HEK293 (cell line): Measurements from ENCODE around the gene KIF27.
"Not testable (repeated sequence)": the region's sequence is repeated elsewhere in the genome, so short reads cannot be mapped to it uniquely, and the experiment has no call there.

Source experiments
- KLF8 ChIP-seq: fragments of 450-650 bp; formaldehyde crosslinking; IDR thresholded peaks from 2 replicates; pipeline ENCODE4 v1.5.1; 2016; ENCODE audit warnings: missing biosample characterization, missing genetic modification characterization
- ZFP3 ChIP-seq: fragments of 450-650 bp; formaldehyde crosslinking; IDR thresholded peaks from 2 replicates; pipeline ENCODE4 v1.5.1; 2016; ENCODE audit warnings: low read depth, missing biosample characterization, missing genetic modification characterization
- ZFP69B ChIP-seq: fragments of 450-650 bp; formaldehyde crosslinking; IDR thresholded peaks from 2 replicates; pipeline ENCODE4 v1.5.1; 2016; ENCODE audit warnings: missing biosample characterization, missing genetic modification characterization
- TF ChIP-seq, protein P1 (sequence below): fragments of 450-650 bp; formaldehyde crosslinking; IDR thresholded peaks from 2 replicates; pipeline ENCODE4 v1.5.1; 2016; ENCODE audit warnings: missing biosample characterization, missing genetic modification characterization
- TF ChIP-seq, protein P2 (sequence below): fragments of 450-650 bp; formaldehyde crosslinking; IDR thresholded peaks from 2 replicates; pipeline ENCODE4 v1.5.1; 2016; ENCODE audit warnings: missing biosample characterization, missing genetic modification characterization
- TF ChIP-seq, protein P3 (sequence below): fragments of 450-650 bp; formaldehyde crosslinking; optimal IDR thresholded peaks from 2 replicates; pipeline ENCODE3; 2016; ENCODE audit warnings: missing biosample characterization, mild to moderate bottlenecking, missing genetic modification characterization
- TF ChIP-seq, protein P4 (sequence below): fragments of 450-650 bp; formaldehyde crosslinking; IDR thresholded peaks from 2 replicates; pipeline ENCODE4 v1.5.1; 2016; ENCODE audit warnings: missing biosample characterization, missing genetic modification characterization

DNA sequence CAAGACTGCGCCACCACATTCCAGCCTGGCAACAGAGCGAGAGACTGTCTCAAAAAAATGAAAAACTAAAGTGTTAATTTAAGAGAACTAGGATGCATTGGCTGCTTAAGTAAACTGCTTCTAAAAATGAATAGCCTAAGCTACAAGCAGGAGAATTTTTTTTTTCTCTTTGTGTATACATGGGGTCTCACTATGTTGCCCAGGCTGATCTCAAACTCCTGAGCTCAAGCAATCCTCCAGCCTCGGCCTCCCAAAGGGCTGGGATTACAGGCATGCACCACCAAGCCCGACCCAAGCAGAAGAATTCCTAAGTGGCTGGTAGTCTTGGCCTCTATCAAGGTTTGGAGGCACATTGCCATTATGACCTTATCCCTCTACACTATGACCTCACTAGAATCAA lies 106.1 kb downstream of the KIF27 start:
- TF ChIP-seq ZFP3; KLF8; ZFP69B (tag by site-specific recombination): not testable (repeated sequence)
- TF ChIP-seq, protein P1, sequence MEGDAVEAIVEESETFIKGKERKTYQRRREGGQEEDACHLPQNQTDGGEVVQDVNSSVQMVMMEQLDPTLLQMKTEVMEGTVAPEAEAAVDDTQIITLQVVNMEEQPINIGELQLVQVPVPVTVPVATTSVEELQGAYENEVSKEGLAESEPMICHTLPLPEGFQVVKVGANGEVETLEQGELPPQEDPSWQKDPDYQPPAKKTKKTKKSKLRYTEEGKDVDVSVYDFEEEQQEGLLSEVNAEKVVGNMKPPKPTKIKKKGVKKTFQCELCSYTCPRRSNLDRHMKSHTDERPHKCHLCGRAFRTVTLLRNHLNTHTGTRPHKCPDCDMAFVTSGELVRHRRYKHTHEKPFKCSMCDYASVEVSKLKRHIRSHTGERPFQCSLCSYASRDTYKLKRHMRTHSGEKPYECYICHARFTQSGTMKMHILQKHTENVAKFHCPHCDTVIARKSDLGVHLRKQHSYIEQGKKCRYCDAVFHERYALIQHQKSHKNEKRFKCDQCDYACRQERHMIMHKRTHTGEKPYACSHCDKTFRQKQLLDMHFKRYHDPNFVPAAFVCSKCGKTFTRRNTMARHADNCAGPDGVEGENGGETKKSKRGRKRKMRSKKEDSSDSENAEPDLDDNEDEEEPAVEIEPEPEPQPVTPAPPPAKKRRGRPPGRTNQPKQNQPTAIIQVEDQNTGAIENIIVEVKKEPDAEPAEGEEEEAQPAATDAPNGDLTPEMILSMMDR (tag by site-specific recombination): not testable (repeated sequence)
- TF ChIP-seq, protein P2, sequence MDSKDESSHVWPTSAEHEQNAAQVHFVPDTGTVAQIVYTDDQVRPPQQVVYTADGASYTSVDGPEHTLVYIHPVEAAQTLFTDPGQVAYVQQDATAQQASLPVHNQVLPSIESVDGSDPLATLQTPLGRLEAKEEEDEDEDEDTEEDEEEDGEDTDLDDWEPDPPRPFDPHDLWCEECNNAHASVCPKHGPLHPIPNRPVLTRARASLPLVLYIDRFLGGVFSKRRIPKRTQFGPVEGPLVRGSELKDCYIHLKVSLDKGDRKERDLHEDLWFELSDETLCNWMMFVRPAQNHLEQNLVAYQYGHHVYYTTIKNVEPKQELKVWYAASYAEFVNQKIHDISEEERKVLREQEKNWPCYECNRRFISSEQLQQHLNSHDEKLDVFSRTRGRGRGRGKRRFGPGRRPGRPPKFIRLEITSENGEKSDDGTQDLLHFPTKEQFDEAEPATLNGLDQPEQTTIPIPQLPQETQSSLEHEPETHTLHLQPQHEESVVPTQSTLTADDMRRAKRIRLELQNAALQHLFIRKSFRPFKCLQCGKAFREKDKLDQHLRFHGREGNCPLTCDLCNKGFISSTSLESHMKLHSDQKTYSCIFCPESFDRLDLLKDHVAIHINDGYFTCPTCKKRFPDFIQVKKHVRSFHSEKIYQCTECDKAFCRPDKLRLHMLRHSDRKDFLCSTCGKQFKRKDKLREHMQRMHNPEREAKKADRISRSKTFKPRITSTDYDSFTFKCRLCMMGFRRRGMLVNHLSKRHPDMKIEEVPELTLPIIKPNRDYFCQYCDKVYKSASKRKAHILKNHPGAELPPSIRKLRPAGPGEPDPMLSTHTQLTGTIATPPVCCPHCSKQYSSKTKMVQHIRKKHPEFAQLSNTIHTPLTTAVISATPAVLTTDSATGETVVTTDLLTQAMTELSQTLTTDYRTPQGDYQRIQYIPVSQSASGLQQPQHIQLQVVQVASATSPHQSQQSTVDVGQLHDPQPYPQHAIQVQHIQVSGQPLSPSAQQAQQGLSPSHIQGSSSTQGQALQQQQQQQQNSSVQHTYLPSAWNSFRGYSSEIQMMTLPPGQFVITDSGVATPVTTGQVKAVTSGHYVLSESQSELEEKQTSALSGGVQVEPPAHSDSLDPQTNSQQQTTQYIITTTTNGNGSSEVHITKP: not testable (repeated sequence)
- TF ChIP-seq, protein P3, sequence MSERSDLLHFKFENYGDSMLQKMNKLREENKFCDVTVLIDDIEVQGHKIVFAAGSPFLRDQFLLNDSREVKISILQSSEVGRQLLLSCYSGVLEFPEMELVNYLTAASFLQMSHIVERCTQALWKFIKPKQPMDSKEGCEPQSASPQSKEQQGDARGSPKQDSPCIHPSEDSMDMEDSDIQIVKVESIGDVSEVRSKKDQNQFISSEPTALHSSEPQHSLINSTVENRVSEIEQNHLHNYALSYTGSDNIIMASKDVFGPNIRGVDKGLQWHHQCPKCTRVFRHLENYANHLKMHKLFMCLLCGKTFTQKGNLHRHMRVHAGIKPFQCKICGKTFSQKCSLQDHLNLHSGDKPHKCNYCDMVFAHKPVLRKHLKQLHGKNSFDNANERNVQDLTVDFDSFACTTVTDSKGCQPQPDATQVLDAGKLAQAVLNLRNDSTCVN: not testable (repeated sequence)
- TF ChIP-seq, protein P4, sequence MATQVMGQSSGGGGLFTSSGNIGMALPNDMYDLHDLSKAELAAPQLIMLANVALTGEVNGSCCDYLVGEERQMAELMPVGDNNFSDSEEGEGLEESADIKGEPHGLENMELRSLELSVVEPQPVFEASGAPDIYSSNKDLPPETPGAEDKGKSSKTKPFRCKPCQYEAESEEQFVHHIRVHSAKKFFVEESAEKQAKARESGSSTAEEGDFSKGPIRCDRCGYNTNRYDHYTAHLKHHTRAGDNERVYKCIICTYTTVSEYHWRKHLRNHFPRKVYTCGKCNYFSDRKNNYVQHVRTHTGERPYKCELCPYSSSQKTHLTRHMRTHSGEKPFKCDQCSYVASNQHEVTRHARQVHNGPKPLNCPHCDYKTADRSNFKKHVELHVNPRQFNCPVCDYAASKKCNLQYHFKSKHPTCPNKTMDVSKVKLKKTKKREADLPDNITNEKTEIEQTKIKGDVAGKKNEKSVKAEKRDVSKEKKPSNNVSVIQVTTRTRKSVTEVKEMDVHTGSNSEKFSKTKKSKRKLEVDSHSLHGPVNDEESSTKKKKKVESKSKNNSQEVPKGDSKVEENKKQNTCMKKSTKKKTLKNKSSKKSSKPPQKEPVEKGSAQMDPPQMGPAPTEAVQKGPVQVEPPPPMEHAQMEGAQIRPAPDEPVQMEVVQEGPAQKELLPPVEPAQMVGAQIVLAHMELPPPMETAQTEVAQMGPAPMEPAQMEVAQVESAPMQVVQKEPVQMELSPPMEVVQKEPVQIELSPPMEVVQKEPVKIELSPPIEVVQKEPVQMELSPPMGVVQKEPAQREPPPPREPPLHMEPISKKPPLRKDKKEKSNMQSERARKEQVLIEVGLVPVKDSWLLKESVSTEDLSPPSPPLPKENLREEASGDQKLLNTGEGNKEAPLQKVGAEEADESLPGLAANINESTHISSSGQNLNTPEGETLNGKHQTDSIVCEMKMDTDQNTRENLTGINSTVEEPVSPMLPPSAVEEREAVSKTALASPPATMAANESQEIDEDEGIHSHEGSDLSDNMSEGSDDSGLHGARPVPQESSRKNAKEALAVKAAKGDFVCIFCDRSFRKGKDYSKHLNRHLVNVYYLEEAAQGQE (tag by site-specific recombination): not testable (repeated sequence)
